Parathyroid adenoma (tissue), 2 donors: Measurements from ENCODE around the gene SUGP2.
"Not testable (repeated sequence)": the region's sequence is repeated elsewhere in the genome, so short reads cannot be mapped to it uniquely, and the experiment has no call there.

Experiments
- H2AFZ ChIP-seq: fragments of 300-600 bp; sonication (generic); one replicate; pipeline ENCODE4 v1.7.0; 2017; ENCODE audit warnings: antibody characterized with exemption, mild to moderate bottlenecking
- H3K27ac ChIP-seq: fragments of 300-600 bp; sonication (generic); one replicate; pipeline ENCODE4 v1.7.0; 2017
- H3K27me3 ChIP-seq: fragments of 300-600 bp; sonication (generic); one replicate; pipeline ENCODE4 v1.7.0; 2017; ENCODE audit warnings: low read length; ENCODE audit not compliant: control insufficient read depth, insufficient read depth
- H3K36me3 ChIP-seq: fragments of 300-600 bp; sonication (generic); one replicate; pipeline ENCODE4 v1.7.0; 2017; ENCODE audit warnings: low read length; ENCODE audit not compliant: control insufficient read depth, insufficient read depth
- H3K4me1 ChIP-seq: fragments of 300-600 bp; sonication (generic); one replicate; pipeline ENCODE4 v1.7.0; 2017; ENCODE audit warnings: control low read depth
- H3K4me2 ChIP-seq: fragments of 300-600 bp; sonication (generic); one replicate; pipeline ENCODE4 v1.7.0; 2017; ENCODE audit warnings: low read length
- H3K4me3 ChIP-seq: fragments of 300-600 bp; sonication (generic); one replicate; pipeline ENCODE4 v1.7.0; 2017; ENCODE audit warnings: low read depth, low read length
- H3K79me2 ChIP-seq: fragments of 300-600 bp; sonication (generic); one replicate; pipeline ENCODE4 v1.7.0; 2017; ENCODE audit warnings: control low read depth
- H3K9ac ChIP-seq: fragments of 300-600 bp; sonication (generic); one replicate; pipeline ENCODE4 v1.7.0; 2017; ENCODE audit warnings: mild to moderate bottlenecking
- H3K9me3 ChIP-seq: fragments of 300-600 bp; sonication (generic); one replicate; pipeline ENCODE4 v1.7.0; 2017; ENCODE audit warnings: low read length; ENCODE audit not compliant: control insufficient read depth
- CTCF ChIP-seq: fragments of 300-600 bp; sonication (generic); IDR thresholded peaks from one replicate; pipeline ENCODE4 v1.7.0; 2017; ENCODE audit warnings: antibody characterized with exemption, mild to moderate bottlenecking
- donor health status: primary hyperparathyroidism.

The SUGP2 gene

GRCh38 chr19:18960370-18960769 lies 72.9 kb downstream of the SUGP2 start:
- Histone ChIP-seq H3K27me3 (no peaks in the 10 kb centered on the region), H2AFZ (no peak overlapping the region), H3K36me3 (no peaks in the 10 kb centered on the region), H3K9me3 (no peaks in the 10 kb centered on the region), H3K79me2 (no peaks in the 10 kb centered on the region), H3K9ac (no peak overlapping the region), H3K27ac (no peak overlapping the region), H3K4me1 (no peaks in the 10 kb centered on the region), H3K4me3 (no peak overlapping the region), H3K4me2 (no peak overlapping the region)
- no peak for TF ChIP-seq CTCF

DNA sequence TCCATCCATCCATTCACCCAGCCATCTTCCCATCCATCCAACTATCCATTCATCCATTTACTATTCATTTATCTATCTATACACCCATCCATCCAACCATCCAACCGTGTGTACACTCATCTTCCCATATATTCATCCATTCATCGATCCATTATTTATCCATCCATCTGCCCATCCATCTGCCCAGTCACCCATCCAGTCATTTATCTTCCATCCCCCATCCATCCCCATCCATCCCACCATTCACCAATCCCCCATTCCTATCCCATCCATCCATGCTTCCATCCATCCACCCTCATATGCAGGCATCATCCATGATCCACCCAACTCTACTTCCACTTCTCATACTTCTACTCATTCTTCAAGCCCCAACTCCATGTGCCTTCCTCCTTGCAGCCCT lies 78.3 kb downstream of the SUGP2 start:
- no peaks in the 10 kb centered on the region for H3K79me2 ChIP-seq
- no peak overlapping the region for H3K4me2 ChIP-seq
- no peaks in the 10 kb centered on the region for H3K27me3 ChIP-seq
- H3K9ac ChIP-seq, result no peak overlapping the region
- H3K4me3 ChIP-seq, result no peak overlapping the region
- peaks cover 5% of the 10 kb centered on the region for H3K4me1 ChIP-seq
- no peak overlapping the region for H2AFZ ChIP-seq
- no peaks in the 10 kb centered on the region for H3K36me3 ChIP-seq
- no peak for TF ChIP-seq CTCF
- H3K9me3 ChIP-seq, result no peaks in the 10 kb centered on the region
- H3K27ac ChIP-seq, result no peak overlapping the region

DNA sequence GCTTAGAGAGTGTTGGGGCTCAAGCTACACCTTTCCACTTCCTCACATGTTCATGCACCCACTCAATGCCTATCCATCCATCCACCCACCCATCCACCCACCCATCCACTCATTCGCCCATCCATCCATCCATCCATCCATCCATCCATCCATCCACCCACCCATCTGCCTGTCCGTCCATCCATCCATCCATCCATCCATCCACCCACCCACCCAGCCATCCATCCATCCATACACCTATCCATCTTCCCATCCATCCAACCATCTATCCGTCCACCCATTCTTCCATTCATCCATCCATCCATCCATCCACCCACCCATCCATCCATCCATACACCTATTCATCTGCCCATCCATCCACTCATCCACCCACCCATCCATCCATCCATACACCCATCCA lies 79.2 kb downstream of the SUGP2 start:
- Histone ChIP-seq H3K9me3 (no peaks in the 10 kb centered on the region), H3K27me3 (no peaks in the 10 kb centered on the region), H3K4me3 (no peak overlapping the region), H3K36me3 (no peaks in the 10 kb centered on the region), H3K4me1 (peaks cover 5% of the 10 kb centered on the region), H3K79me2 (no peaks in the 10 kb centered on the region), H2AFZ (no peak overlapping the region), H3K27ac (no peak overlapping the region), H3K4me2 (no peak overlapping the region), H3K9ac (no peak overlapping the region)
- no peak for TF ChIP-seq CTCF

- not testable (repeated sequence) for H3K36me3 ChIP-seq, H3K4me3 ChIP-seq, H3K27me3 ChIP-seq, H3K79me2 ChIP-seq, H3K9ac ChIP-seq, H3K9me3 ChIP-seq, H3K4me1 ChIP-seq
- Histone ChIP-seq H3K27ac (peak overlapping the region; percentile 68), H2AFZ (peak overlapping the region; percentile 75), H3K4me2 (peak overlapping the region; percentile 38)
These were observed 80.8 kb downstream of the SUGP2 start for GRCh38 chr19:18952364-18953003.

DNA sequence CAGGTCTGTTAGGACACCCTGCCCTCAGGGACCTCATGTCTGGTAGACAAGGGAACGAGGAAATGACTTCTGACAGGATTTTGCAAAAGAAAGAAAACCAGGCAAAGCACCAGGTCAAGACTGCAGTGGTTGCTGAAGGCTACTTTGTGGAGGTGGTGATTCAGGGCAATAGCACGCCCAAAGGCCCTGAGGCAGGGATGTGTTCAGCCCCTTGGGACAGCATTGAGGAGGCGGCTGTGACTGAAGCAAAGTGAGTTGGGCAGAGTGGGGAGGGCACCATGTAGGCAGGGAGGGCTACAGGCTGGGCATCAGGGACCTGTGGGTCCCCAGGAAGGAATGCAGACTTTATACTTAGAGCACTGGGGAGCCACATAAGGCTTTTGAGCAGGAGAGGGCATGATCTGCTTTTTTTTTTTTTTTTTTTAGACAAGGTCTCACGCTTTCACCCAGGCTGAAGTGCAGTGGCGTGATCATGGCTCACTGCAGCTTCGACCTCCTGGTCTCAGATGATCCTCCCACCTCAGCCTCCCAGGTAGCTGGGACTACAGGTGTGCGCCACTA lies 81.5 kb downstream of the SUGP2 start:
- Histone ChIP-seq H3K27ac (peak overlapping the region; percentile 68), H2AFZ (no peak overlapping the region), H3K4me3 (no peak overlapping the region), H3K4me1 (peaks cover 5% of the 10 kb centered on the region), H3K27me3 (no peaks in the 10 kb centered on the region), H3K36me3 (no peaks in the 10 kb centered on the region), H3K79me2 (no peaks in the 10 kb centered on the region), H3K9me3 (no peaks in the 10 kb centered on the region), H3K9ac (no peak overlapping the region), H3K4me2 (no peak overlapping the region)
- no peak for TF ChIP-seq CTCF
